GM21367 (cell line): ENCODE data around the gene SPPL3.
"Not testable (repeated sequence)": the region's sequence is repeated elsewhere in the genome, so short reads cannot be mapped to it uniquely, and the experiment has no call there.

Source experiments
- ATAC-seq: cut with Tn5 transposase; IDR thresholded peaks from one replicate; pipeline ENCODE4 v1.9.1; 2021; ENCODE audit not compliant: unreplicated experiment

Gene SPPL3

GRCh38 chr12:120845696-120846095 is 58.5 kb downstream of the SPPL3 start:
- ATAC-seq: no peak

GRCh38 chr12:120844768-120845449 is 59.2 kb downstream of the SPPL3 start:
- no peak for ATAC-seq

- ATAC-seq: no peak
Observed at GRCh38 chr12:120844297-120844696, 59.9 kb downstream of the SPPL3 start.

GRCh38 chr12:120843472-120843871 is 60.7 kb downstream of the SPPL3 start:
- ATAC-seq: no peak

- ATAC-seq: no peak
Observed at GRCh38 chr12:120842595-120842994, 61.6 kb downstream of the SPPL3 start.

- ATAC-seq: no peak
Observed at GRCh38 chr12:120841525-120841924, 62.6 kb downstream of the SPPL3 start.

GRCh38 chr12:120839503-120839902 is 64.7 kb downstream of the SPPL3 start:
- ATAC-seq: no peak

GRCh38 chr12:120838629-120839383 is 65.4 kb downstream of the SPPL3 start:
- not testable (repeated sequence) for ATAC-seq

GRCh38 chr12:120836114-120836684 is 68.0 kb downstream of the SPPL3 start:
- ATAC-seq: no peak

- ATAC-seq: no peak
Observed at GRCh38 chr12:120835657-120836056, 68.5 kb downstream of the SPPL3 start.

GRCh38 chr12:120835304-120835612 is 68.9 kb downstream of the SPPL3 start:
- no peak for ATAC-seq

GRCh38 chr12:120834489-120835303 is 69.5 kb downstream of the SPPL3 start:
- no peak for ATAC-seq

- no peak for ATAC-seq
Observed at GRCh38 chr12:120833849-120834248, 70.3 kb downstream of the SPPL3 start.

- ATAC-seq: no peak
Observed at GRCh38 chr12:120832737-120833136, 71.4 kb downstream of the SPPL3 start.

GRCh38 chr12:120831648-120832267 is 72.4 kb downstream of the SPPL3 start:
- no peak for ATAC-seq

GRCh38 chr12:120830966-120831365 is 73.2 kb downstream of the SPPL3 start:
- ATAC-seq: no peak

GRCh38 chr12:120830052-120830940 is 73.9 kb downstream of the SPPL3 start:
- no peak for ATAC-seq

GRCh38 chr12:120826335-120826734 is 77.8 kb downstream of the SPPL3 start:
- no peak for ATAC-seq

GRCh38 chr12:120825337-120825736 is 78.8 kb downstream of the SPPL3 start:
- no peak for ATAC-seq
